HG03066 (cell line): ENCODE measurements around the gene EIF3A.
"Not testable (repeated sequence)": the region's sequence is repeated elsewhere in the genome, so short reads cannot be mapped to it uniquely, and the experiment has no call there.

Source experiments
- ATAC-seq: cut with Tn5 transposase; IDR thresholded peaks from one replicate; pipeline ENCODE4 v1.9.1; 2021; ENCODE audit warnings: low read depth; ENCODE audit not compliant: unreplicated experiment

EIF3A gene

DNA sequence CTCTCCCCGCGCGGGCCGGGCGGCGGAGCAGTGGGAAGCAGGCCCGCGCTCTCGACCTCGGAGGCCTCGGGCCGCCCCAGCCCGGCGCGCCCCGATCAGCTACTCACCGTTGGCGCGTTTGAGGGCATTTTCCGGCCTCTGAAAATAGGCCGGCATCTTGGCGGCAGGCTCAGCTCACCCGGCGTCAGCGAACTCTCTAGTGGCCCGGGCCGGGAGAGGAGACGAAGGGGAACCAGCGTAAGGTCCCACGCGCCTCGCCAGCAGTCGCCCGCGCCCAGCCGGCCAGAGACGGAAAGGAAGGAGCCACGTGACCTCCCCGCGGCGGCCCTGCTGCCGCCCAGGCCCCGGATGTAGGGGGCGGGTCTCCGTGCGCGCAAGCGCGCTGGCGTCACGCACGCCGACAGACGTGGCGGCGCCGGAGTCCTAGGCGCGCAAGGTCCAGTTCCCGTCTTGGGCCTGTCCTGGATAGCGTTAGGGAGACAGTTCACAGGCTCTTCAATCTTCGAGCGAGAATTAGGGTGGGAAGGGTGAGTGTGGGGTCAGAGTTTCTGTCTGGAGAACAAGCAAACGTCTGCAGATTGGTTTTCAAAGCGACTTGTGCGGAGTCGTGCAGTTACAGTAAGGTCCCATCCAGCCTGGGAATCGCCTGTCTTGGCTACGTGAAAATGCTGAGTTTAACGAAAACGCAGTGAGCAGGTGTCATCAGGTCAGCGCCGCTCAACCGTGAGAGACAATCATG, at the start of gene EIF3A:
EIF3A (minus strand) TSS at position 297 of the 739 bp plus-strand sequence; CDS start at position 156, 141 bp downstream.
- peak; percentile 77 for ATAC-seq

GRCh38 chr10:119129721-119130120, 49.1 kb upstream of the EIF3A start:
- no peak for ATAC-seq

DNA sequence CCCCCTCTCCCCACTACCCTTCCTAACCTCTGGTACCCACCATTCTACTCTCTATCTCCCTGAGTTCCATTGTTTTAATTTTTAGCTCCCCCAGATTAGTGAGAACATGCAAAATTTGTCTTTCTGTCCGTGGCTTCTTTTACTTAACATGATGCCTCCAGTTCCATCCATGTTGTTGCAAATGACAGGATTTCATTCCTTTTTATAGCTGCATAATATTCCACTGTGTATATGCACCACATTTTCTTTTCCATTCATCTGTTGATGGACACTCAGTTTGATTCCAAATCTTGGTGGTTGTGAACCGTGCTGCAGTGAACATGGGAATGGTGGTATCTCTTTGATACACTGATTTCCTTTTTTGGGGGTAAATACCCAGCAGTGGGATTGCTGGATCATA, 45.3 kb upstream of the EIF3A start:
- ATAC-seq: no peak

DNA sequence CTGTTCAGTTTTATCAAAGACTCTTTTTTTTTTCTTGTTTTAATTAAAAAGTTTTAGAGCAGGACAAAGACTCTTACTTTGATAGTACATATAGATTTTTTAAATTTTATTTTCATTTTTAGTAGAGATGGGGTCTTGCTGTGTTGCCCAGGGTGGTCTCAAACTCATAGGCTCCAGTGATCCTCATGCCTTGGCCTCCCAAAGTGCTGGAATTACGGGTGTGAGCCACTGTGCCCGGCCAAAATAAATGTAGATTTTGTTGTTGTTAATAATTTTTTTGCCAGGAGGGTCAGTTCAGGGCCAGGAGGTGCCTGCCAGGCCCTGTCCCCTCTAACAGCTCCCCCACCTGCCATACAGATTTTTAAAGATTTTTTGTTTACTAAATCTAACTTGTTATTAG, 40.3 kb upstream of the EIF3A start:
- no peak for ATAC-seq

GRCh38 chr10:119120413-119120867, 39.8 kb upstream of the EIF3A start:
- ATAC-seq: peak; percentile 88

DNA sequence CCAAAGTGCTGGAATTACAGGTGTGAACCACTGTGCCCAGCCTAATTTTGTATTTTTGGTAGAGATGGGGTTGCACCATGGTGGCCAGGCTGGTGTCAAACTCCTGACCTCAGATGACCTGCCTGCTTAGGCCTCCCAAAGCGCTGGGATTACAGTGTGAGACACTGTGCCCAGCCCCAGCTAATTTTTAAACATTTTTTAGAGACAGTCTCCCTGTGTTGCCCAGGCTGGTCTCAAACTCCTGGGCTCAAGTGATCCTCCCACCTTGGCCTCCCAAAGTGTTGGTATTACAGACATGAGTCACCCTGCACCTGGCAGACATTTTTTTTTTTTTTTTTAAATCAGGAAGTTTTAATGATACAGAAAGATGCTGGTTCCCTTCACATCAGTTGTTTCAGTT, 38.8 kb upstream of the EIF3A start:
- ATAC-seq: no peak

- no peak for ATAC-seq
These were observed 37.6 kb upstream of the EIF3A start for GRCh38 chr10:119118231-119118630.

DNA sequence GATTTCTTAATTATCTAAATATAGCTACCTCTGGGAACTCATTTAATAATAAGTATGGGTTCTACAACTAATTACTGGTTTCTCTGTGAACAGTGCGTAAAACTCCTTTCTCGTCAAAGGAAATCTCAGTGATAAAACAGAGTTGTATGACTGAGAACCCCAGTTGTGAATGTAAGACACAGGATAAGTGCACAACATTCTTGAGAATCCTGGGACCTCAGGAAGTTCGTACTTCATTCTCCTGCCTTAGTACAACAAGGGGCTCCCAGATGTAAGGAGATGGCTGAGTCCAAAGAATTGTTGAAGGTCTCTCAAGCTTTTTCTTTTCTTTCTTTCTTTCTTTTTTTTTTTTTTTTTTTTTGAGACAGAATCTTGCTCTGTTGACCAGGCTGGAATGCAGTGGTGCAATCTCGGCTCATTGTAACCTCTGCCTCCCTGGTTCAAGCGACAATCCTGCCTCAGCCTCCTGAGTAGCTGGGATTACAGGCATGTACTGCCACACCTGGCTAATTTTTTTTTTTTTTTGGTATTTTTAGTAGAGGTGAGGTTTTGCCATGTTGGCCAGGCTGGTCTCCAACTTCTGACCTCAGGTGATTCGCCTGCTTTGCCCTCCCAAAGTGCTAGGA, 35.8 kb upstream of the EIF3A start:
- ATAC-seq: no peak

DNA sequence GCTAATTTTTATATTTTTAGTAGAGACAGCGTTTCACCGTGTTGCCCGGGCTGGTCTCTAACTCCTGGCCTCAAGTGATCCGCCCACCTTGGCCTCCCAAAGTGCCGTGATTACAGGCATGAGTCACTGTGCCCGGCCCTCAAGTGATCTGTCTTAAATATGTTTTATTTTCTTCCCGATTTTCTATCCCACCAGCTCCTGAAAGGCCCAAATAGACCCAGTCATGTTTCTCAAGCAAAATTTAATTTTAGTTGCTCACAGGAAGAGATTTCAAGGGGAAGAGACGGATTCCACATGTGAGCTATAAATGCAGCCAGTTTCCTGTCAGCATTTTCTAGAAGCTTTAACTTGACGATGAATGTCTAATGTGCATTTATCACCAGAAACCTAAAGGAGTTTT, 35.3 kb upstream of the EIF3A start:
- no peak for ATAC-seq

DNA sequence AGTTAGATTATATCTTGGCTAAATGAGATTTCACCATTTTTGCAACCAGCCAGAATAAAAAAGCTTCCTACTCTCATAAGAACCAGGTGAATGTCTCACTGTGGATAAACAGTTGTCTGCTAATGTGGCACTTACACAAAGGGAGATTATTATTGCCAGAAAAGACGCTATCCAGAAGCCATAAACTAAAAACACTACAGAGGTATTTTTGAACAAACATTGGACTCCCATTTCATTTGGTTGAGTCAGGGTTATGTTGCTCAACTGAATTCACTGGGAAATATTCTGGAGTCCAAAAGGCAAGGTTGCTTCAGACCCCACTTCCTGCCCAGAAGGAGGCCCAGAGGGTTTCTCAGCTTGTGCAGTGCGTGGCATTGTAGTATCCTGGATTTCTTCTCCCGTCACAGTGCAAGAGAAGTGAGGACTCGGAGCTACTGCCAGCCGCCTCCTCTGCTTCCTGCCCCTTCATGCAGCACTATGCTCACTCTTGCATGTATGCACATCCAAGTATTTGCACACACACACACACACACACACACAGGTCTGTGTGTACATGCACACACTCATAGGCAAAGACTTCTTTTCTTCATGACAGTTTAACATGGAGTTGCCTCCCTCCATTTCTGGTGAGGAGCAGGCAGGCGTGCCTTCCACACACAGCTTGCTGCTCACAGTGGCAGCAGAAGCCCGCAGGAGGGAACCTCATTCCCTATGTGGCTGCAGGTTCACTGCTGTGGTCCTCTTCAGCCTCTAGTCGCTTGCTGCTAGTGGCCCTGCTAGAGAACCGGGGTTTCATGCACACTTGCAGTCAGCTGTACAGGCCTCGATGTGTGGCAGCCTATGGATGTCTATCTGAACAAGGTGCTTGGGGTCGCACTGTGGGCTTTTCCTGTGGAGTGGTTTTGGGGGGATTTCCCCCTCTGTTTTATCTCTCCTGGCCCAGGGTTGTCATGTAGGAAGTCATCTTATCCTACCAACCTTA, 33.4 kb upstream of the EIF3A start:
- ATAC-seq: no peak

GRCh38 chr10:119112056-119112455, 31.4 kb upstream of the EIF3A start:
- no peak for ATAC-seq

DNA sequence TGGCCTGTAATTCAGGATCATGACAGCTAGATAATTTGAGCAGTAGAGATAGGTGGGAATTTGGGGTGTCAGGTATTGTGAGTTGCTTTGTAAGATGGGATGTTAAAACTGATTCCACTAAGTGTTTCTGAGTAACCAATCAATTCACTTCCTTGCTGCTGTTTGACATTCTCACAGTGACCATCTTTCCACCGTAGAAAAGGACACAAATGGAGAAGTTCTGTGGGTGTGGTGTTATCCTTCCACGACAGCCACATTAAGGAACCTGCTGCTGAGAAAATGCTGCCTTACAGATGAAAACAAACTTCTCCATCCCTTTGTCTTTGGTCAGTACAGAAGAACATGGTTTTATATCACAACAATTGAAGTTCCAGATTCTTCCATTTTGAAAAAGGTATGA, 27.2 kb upstream of the EIF3A start:
- ATAC-seq: not testable (repeated sequence)

DNA sequence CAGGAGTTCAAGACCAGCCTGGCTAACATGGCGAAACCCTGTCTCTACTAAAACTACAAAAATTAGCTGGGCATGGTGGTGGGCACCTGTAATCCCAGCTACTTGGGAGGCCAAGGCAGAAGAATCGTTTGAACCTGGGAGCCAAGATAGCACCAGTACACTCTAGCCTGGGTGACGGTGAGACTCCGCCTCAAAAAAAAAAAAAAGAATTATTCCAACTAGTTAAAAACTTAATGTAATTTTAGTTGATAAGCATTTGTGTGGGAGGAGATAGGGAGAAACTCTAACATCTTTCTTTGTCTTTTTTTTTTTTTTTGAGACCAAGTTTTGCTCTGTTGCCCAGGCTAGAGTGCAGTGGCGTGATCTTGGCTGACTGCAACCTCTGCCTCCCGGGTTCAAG, 26.5 kb upstream of the EIF3A start:
- not testable (repeated sequence) for ATAC-seq

GRCh38 chr10:119105899-119106298, 25.3 kb upstream of the EIF3A start:
- ATAC-seq: not testable (repeated sequence)

DNA sequence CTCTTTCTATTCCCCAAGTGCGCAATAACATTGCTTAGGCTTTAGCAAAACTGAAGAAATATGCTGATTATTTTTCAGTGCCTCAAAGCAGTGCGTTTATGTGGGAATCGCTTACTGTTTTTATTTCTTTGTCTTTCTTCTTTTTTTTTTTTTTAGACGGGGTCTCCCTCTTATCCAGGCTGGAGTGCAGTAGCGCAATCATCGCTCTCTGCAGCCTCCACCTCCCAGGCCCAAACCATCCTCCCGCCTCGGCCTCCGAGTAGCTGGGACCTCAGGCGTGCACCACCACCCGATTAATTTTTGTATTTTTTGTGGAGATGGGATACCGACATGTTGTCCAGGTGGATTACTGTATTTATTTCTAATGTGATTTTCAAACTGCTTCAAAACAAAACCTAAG, 24.5 kb upstream of the EIF3A start:
- no peak for ATAC-seq

GRCh38 chr10:119104654-119105015, 24.0 kb upstream of the EIF3A start:
- peak; percentile 37 for ATAC-seq

DNA sequence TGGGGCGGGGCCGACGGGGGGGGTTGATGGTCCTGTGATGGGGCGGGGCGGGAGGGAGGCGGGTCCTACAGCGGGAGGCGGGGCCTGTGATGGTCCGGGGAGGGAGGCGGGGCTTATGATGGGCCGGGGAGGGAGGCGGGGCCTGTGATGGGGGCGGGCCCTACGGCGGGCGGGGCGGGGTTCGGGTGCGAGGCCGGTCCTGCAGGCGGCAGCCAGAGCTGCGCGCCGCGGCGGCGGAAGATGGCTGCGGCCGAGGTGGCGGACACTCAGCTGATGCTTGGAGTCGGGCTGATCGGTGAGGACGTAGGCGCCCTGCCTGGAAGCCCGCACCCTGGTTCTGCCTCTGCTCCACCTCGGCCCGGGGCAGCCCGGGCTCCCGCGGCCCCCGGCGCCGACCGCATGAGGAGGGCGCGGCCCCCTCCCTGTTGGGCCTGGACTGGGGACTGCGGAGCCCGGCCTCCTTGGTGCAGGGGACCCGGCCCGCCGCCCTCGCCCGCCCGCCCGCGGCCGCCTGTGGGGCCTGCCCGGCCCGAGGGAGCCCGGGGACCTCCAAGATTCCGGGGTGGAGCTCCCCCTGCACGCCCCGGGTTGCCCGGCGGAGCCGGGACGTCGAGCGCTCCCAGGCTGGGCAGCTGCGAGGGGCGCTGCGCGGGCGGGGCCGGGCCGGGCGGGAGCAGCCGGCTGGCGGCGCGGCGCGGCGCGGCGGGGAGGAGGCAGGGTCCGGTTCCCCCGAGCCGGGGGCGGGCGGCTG, 23.5 kb upstream of the EIF3A start, which contains the start of gene DENND10:
DENND10 (plus strand) TSS at position 211 of the 751 bp plus-strand sequence; CDS start at position 241, 30 bp downstream.
- peak; percentile 80 for ATAC-seq

DNA sequence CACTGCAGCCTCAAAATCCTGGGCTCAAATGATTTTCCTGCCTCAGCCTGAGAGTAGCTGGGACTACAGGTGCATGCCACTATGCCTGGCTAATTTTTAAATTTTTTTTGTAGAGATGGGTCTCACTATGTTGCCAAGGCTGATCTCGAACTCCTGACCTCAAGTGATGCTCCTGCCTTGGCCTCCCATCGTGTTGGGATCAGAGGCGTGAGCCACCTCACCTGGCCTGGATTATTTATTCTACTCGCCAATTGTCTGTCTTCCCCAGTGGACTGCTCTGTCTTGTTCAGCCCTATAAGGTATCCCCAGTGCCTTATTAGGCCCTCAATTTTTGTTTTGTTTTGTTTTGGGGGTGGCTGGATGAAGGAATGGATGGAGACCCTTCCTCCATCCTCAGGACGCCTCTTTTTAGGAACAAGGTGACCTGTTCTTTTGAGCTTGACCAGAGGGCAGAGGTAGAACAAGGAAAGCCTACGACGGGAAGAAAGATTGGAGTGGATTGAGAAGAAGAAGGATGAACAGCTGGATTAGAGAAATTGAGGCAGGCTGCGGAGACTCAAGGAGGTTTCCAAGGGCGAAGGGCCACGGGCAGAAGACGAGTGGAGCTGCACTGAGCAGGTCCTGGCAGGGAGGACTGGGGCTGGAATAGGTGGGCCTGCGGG, 22.8 kb upstream of the EIF3A start:
- no peak for ATAC-seq

DNA sequence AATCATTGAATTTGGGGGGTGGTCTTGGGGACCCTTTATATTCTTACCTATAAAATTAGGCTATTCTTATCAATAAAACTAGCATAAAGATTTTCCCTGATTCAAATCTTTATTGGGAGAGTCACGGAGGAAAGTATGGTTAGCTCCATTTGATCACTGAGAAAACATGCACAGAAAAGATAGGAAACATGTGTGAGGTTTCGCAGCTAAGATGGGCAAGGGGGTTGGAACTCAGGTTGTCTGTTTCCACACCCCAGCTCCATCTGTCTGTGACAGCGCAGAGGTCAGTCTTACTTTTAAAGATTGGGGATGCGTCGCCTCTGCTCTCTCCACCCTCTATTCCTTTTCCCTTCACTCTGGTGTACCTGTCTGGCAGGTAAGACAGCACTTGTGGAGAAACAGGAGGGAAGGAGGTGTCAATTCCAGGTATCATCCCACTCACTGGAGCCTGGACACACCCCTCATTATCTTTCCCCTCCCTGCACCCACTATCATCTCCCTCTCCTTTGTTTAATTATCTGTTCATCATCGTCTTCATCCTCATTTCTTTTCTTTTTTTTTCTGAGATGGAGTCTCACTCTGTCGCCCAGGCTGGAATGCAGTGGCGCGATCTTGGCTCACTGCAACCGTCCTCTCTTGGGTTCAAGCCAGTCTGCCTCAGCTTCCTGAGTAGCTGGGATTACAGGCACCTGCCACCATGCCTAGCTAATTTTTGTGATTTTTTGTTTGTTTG, 20.9 kb upstream of the EIF3A start:
- no peak for ATAC-seq
